ENCODE data around the gene BRD1. TPM values are rescaled to one million over a fixed set of nuclear protein-coding genes. Genes with fewer than 3 reads are reported as not detected.

Gene BRD1
- total RNA-seq, 1 donor from 2014 or later, result 34.3 TPM

DNA sequence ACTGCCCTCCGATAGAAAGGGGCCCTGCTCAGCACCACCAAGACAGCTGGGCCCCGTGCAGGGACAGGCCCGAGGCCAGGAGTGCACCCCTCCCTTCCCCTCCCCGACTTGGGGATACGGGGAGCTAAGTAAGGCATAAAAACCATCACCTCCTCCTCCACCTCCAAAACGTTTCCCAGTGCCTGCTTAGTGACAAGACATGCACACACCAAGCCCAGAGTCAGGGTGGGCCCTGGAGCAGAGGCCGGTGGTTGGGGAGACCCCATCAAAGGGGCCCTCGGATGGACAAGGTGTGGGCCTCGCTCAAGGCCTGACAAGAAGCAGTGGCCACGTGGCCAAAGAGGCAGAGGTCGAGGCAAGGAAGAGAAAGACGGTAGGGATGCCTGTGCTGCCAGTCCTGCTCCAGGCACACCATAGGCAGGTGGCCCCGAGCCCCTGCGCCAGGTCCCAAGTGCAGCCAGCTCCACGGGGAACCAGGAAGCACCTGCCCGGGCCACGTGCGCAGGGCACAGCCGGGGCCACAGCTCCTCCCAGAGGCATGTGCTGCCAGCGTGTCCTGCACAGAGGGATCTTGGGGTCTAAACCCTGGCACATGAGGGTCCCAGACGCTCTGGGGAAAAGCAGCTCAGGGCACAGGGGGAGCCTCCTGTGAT is 53.0 kb downstream of the BRD1 start:
- no peak overlapping the region for H3K27ac Mint-ChIP-seq (ENCODE audit: unreplicated experiment)
- no peak for DNase-seq (ENCODE audit: extremely low spot score, unreplicated experiment)
- H3K36me3 Mint-ChIP-seq (ENCODE audit: unreplicated experiment), result peaks cover 23% of the 10 kb centered on the region
- TF ChIP-seq, protein P1, sequence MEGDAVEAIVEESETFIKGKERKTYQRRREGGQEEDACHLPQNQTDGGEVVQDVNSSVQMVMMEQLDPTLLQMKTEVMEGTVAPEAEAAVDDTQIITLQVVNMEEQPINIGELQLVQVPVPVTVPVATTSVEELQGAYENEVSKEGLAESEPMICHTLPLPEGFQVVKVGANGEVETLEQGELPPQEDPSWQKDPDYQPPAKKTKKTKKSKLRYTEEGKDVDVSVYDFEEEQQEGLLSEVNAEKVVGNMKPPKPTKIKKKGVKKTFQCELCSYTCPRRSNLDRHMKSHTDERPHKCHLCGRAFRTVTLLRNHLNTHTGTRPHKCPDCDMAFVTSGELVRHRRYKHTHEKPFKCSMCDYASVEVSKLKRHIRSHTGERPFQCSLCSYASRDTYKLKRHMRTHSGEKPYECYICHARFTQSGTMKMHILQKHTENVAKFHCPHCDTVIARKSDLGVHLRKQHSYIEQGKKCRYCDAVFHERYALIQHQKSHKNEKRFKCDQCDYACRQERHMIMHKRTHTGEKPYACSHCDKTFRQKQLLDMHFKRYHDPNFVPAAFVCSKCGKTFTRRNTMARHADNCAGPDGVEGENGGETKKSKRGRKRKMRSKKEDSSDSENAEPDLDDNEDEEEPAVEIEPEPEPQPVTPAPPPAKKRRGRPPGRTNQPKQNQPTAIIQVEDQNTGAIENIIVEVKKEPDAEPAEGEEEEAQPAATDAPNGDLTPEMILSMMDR (IDR thresholded peaks at IDR 0.05), result no peak
- peaks cover 1% of the 10 kb centered on the region for H3K4me1 Mint-ChIP-seq (ENCODE audit: unreplicated experiment)
- H3K4me3 Mint-ChIP-seq (ENCODE audit: unreplicated experiment), result no peak overlapping the region
- no peaks in the 10 kb centered on the region for H3K27me3 Mint-ChIP-seq (ENCODE audit: unreplicated experiment)
- H3K9me3 Mint-ChIP-seq (ENCODE audit: unreplicated experiment), result no peaks in the 10 kb centered on the region

- TF ChIP-seq, protein P1 (IDR thresholded peaks at IDR 0.05), result no peak
- no peak overlapping the region for H3K27ac Mint-ChIP-seq (ENCODE audit: unreplicated experiment)
- H3K27me3 Mint-ChIP-seq (ENCODE audit: unreplicated experiment), result no peaks in the 10 kb centered on the region
- no peak overlapping the region for H3K4me3 Mint-ChIP-seq (ENCODE audit: unreplicated experiment)
- no peaks in the 10 kb centered on the region for H3K9me3 Mint-ChIP-seq (ENCODE audit: unreplicated experiment)
- H3K36me3 Mint-ChIP-seq (ENCODE audit: unreplicated experiment), result peaks cover 19% of the 10 kb centered on the region
- no peak for DNase-seq (ENCODE audit: extremely low spot score, unreplicated experiment)
- H3K4me1 Mint-ChIP-seq (ENCODE audit: unreplicated experiment), result no peaks in the 10 kb centered on the region
Measured at GRCh38 chr22:49774046-49774445, 53.6 kb downstream of the BRD1 start.

DNA sequence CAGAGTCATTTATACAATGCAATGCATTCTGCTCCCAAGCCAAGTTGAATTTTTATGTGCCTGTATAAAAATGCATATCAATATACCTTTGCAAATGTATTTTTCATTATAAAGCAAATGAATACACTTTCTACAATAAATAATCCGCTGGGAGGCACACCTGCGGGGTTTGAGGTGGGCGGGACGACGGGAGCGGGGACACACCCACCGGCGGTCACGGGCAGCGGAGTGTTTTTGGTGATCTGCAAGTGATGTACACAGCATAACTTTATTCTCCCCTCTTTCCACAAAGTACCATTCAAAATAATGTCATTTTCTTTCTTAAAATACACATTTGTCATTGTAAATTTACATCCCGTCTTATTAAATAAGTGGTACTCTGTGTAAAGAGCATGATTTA is 54.1 kb downstream of the BRD1 start:
- Mint-ChIP-seq H3K27me3 (ENCODE audit: unreplicated experiment) (no peaks in the 10 kb centered on the region), H3K9me3 (ENCODE audit: unreplicated experiment) (no peaks in the 10 kb centered on the region), H3K27ac (ENCODE audit: unreplicated experiment) (no peak overlapping the region), H3K4me1 (ENCODE audit: unreplicated experiment) (no peaks in the 10 kb centered on the region), H3K4me3 (ENCODE audit: unreplicated experiment) (no peak overlapping the region), H3K36me3 (ENCODE audit: unreplicated experiment) (peaks cover 18% of the 10 kb centered on the region)
- DNase-seq (ENCODE audit: extremely low spot score, unreplicated experiment), result no peak
- TF ChIP-seq, protein P1 (IDR thresholded peaks at IDR 0.05), result no peak

DNA sequence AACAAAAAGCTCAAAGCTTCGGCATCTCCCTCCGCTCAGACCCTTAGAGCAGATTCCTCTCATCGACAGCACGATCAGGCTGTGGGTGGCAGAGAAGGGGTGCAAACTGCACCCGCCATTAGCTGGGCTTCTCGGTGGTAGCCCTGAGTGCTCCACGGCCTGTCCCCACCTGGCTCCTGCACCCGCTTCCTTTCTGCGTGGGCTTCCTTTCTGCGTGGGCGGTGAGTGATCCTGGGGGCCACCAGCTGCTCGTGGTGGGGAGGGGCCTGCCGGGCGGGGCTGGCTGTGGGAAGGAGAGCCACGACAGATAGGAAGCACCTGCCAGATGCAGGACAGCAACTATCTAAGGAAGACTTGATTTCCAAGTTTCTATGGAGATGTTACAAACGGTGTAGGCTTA is 55.0 kb downstream of the BRD1 start:
- Mint-ChIP-seq H3K4me3 (ENCODE audit: unreplicated experiment) (no peak overlapping the region), H3K36me3 (ENCODE audit: unreplicated experiment) (peaks cover 17% of the 10 kb centered on the region)
- TF ChIP-seq, protein P1 (IDR thresholded peaks at IDR 0.05), result no peak

DNA sequence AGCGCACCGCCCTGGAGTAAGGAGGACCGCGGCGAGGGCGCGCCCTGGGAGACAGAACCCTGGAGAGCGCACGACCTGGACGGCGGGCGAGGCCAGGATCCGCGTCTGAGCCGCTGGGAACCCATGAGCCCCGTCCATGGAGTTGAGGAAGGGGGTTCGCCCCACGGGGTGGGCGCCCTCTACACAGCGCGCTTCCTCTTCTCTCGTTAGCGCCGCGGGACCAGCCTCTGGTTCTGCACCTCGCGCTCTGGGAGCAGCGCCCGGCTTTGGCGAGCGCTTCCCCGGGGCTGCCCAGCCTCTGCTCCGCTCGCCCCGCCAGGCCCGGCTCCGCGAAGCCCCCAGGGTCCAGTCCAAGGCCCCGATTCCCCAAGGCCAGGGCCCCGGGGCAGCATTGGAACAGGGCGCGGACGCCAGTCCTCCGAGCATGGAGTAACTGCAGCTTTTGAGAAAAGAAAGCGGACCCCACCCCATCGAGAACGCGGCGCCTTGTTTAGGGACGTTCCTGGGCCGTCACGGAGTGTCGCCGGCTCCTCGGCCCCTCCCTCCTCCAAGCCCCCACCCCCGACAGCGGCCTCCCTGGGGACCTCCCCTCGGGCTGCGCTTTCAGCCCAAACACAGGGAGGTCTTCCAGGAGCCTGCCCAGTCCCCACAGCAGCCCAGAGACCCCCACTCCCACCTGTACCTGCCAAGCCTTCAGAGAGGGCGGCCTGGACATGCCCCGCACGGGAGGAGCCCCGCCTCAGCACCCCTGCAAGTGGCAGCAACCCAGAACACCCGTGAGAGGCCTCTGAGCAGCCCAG is 56.2 kb downstream of the BRD1 start:
- H3K36me3 Mint-ChIP-seq (ENCODE audit: unreplicated experiment), result peaks cover 15% of the 10 kb centered on the region
- no peak for DNase-seq (ENCODE audit: extremely low spot score, unreplicated experiment)
- no peaks in the 10 kb centered on the region for H3K4me1 Mint-ChIP-seq (ENCODE audit: unreplicated experiment)
- H3K27me3 Mint-ChIP-seq (ENCODE audit: unreplicated experiment), result no peaks in the 10 kb centered on the region
- TF ChIP-seq, protein P1 (IDR thresholded peaks at IDR 0.05), result no peak
- no peak overlapping the region for H3K27ac Mint-ChIP-seq (ENCODE audit: unreplicated experiment)
- H3K4me3 Mint-ChIP-seq (ENCODE audit: unreplicated experiment), result no peak overlapping the region
- peaks cover 1% of the 10 kb centered on the region for H3K9me3 Mint-ChIP-seq (ENCODE audit: unreplicated experiment)

More for the DNA sequence above, 55.0 kb downstream of the BRD1 start:
- Mint-ChIP-seq H3K27me3 (ENCODE audit: unreplicated experiment) (no peaks in the 10 kb centered on the region), H3K27ac (ENCODE audit: unreplicated experiment) (no peak overlapping the region), H3K9me3 (ENCODE audit: unreplicated experiment) (no peaks in the 10 kb centered on the region), H3K4me1 (ENCODE audit: unreplicated experiment) (no peaks in the 10 kb centered on the region)
- DNase-seq (ENCODE audit: extremely low spot score, unreplicated experiment), result no peak

Data from osteocyte (in vitro differentiated cells).